H9 (cell line): ENCODE results near the gene CACNA2D4. TPM values are rescaled to one million over a fixed set of nuclear protein-coding genes. Genes with fewer than 3 reads are reported as not detected.

Experiments used
- DNase-seq: peaks from one replicate; pipeline ENCODE4 v3.0.0-alpha.2; 2017
- H2AFZ ChIP-seq: one replicate; pipeline ENCODE4 v1.6.1; 2013; ENCODE audit warnings: mild to moderate bottlenecking, low read length, control low read depth, moderate library complexity
- H2AK5ac ChIP-seq: 2 replicates; pipeline ENCODE4 v1.6.1; 2013; ENCODE audit warnings: low read length, control low read depth, mixed read lengths; ENCODE audit not compliant: insufficient read length
- H2BK120ac ChIP-seq: one replicate; pipeline ENCODE4 v1.6.1; 2013; ENCODE audit warnings: low read depth, mild to moderate bottlenecking, low read length, control low read depth, inconsistent platforms; ENCODE audit not compliant: poor library complexity, severe bottlenecking
- H2BK12ac ChIP-seq: 2 replicates; pipeline ENCODE4 v1.6.1; 2013; ENCODE audit warnings: low read length, control low read depth, mixed read lengths, low read depth; ENCODE audit not compliant: insufficient read length
- H2BK15ac ChIP-seq: 2 replicates; pipeline ENCODE4 v1.6.1; 2013; ENCODE audit warnings: low read depth, low read length, control low read depth
- H2BK20ac ChIP-seq: one replicate; pipeline ENCODE4 v1.6.1; 2013; ENCODE audit warnings: low read depth, mild to moderate bottlenecking, low read length, control low read depth, inconsistent platforms; ENCODE audit not compliant: poor library complexity, severe bottlenecking
- H2BK5ac ChIP-seq: 2 replicates; pipeline ENCODE4 v1.6.1; 2013; ENCODE audit warnings: low read length, control low read depth, mixed read lengths; ENCODE audit not compliant: insufficient read length
- H3K14ac ChIP-seq: 2 replicates; pipeline ENCODE4 v1.6.1; 2013; ENCODE audit warnings: low read length, control low read depth; ENCODE audit not compliant: insufficient read depth
- H3K18ac ChIP-seq: 2 replicates; pipeline ENCODE4 v1.6.1; 2013; ENCODE audit warnings: low read depth, mild to moderate bottlenecking, mixed read lengths, low read length, control low read depth; ENCODE audit not compliant: insufficient read length
- H3K23ac ChIP-seq: 2 replicates; pipeline ENCODE4 v1.6.1; 2013; ENCODE audit warnings: low read length, control low read depth, mixed read lengths, low read depth; ENCODE audit not compliant: insufficient read length
- H3K23me2 ChIP-seq: 2 replicates; pipeline ENCODE4 v1.6.1; 2013; ENCODE audit warnings: low read depth, mild to moderate bottlenecking, mixed read lengths, low read length, control low read depth; ENCODE audit not compliant: insufficient read length, poor library complexity, severe bottlenecking
- H3K27ac ChIP-seq: 2 replicates; pipeline ENCODE4 v1.5.1; 2013; ENCODE audit warnings: low read length, control low read depth, mixed read lengths, low read depth; ENCODE audit not compliant: insufficient read length
- H3K27me3 ChIP-seq: 2 replicates; pipeline ENCODE4 v1.6.1; 2013; ENCODE audit warnings: low read length, control low read depth, inconsistent platforms; ENCODE audit not compliant: insufficient read depth
- H3K4ac ChIP-seq: 2 replicates; pipeline ENCODE4 v1.6.1; 2013; ENCODE audit warnings: low read depth, mild to moderate bottlenecking, control low read depth, inconsistent platforms, low read length, moderate library complexity
- H3K4me1 ChIP-seq: 2 replicates; pipeline ENCODE4 v1.6.1; 2013; ENCODE audit warnings: low read length, control low read depth, inconsistent platforms; ENCODE audit not compliant: insufficient read depth
- H3K4me2 ChIP-seq: 2 replicates; pipeline ENCODE4 v1.6.1; 2013; ENCODE audit warnings: low read length, control low read depth, mixed read lengths; ENCODE audit not compliant: insufficient read length, insufficient read depth
- H3K56ac ChIP-seq: 2 replicates; pipeline ENCODE4 v1.6.1; 2013; ENCODE audit warnings: low read depth, mild to moderate bottlenecking, mixed read lengths, low read length, control low read depth; ENCODE audit not compliant: insufficient read length
- H3K79me1 ChIP-seq: 2 replicates; pipeline ENCODE4 v1.6.1; 2013; ENCODE audit warnings: low read depth, mild to moderate bottlenecking, moderate library complexity, low read length, control low read depth, inconsistent platforms; ENCODE audit not compliant: insufficient read depth, poor library complexity, severe bottlenecking
- H3K79me2 ChIP-seq: 2 replicates; pipeline ENCODE4 v1.6.1; 2013; ENCODE audit warnings: low read length, control low read depth, inconsistent platforms; ENCODE audit not compliant: insufficient read depth
- H3K9ac ChIP-seq: 2 replicates; pipeline ENCODE4 v1.6.1; 2013; ENCODE audit warnings: low read length, control low read depth, mixed read lengths; ENCODE audit not compliant: insufficient read length; ENCODE audit errors: extremely low read depth
- H3K9me3 ChIP-seq: one replicate; pipeline ENCODE4 v1.6.1; 2013; ENCODE audit warnings: low read depth, low read length, inconsistent platforms; ENCODE audit not compliant: control insufficient read depth
- H3T11ph ChIP-seq: one replicate; pipeline ENCODE4 v1.6.1; 2013; ENCODE audit warnings: mild to moderate bottlenecking, low read length, control low read depth, inconsistent platforms
- H4K20me1 ChIP-seq: one replicate; pipeline ENCODE4 v1.6.1; 2013; ENCODE audit not compliant: control insufficient read depth, insufficient read length, insufficient read depth
- H4K5ac ChIP-seq: 2 replicates; pipeline ENCODE4 v1.6.1; 2013; ENCODE audit warnings: low read depth, mild to moderate bottlenecking, mixed read lengths, low read length, control low read depth; ENCODE audit not compliant: insufficient read length
- H4K8ac ChIP-seq: replicated peaks from 2 replicates; pipeline ENCODE4 v1.6.1; 2013; ENCODE audit warnings: low read length, control low read depth, mixed read lengths, low read depth; ENCODE audit not compliant: insufficient read length
- H4K91ac ChIP-seq: 2 replicates; pipeline ENCODE4 v1.6.1; 2013; ENCODE audit warnings: low read depth, mild to moderate bottlenecking, moderate library complexity, mixed read lengths, low read length, control low read depth; ENCODE audit not compliant: insufficient read length
- H3K27ac Mint-ChIP-seq, 3 experiments: 2 replicates in 2 of 3; 3 replicates in 1 of 3; pipeline ENCODE4 v1.8.0; 2020 to 2021; ENCODE audit warnings: mixed read lengths in 3 of 3, mild to moderate bottlenecking in 1 of 3, moderate library complexity in 1 of 3
- H3K27me3 Mint-ChIP-seq: 2 replicates; pipeline ENCODE4 v1.8.0; 2021; ENCODE audit warnings: low read depth, mild to moderate bottlenecking, moderate library complexity, mixed read lengths
- H3K36me3 Mint-ChIP-seq, 3 experiments: 2 replicates in 2 of 3; 3 replicates in 1 of 3; pipeline ENCODE4 v1.8.0; 2020 to 2021; ENCODE audit warnings: low read depth in 3 of 3, mixed read lengths in 3 of 3; ENCODE audit not compliant: insufficient read depth in 1 of 3
- H3K4me1 Mint-ChIP-seq, 2 experiments: 2 replicates each; pipeline ENCODE4 v1.8.0; 2020; ENCODE audit warnings: mixed read lengths in 2 of 2
- H3K4me3 Mint-ChIP-seq, 2 experiments: 2 replicates in 1 of 2; 3 replicates in 1 of 2; pipeline ENCODE4 v1.8.0; 2020 to 2021; ENCODE audit warnings: mild to moderate bottlenecking in 2 of 2, mixed read lengths in 2 of 2, moderate library complexity in 1 of 2
- H3K9me3 Mint-ChIP-seq, 2 experiments: 2 replicates in 1 of 2; 3 replicates in 1 of 2; pipeline ENCODE4 v1.8.0; 2020; ENCODE audit warnings: mild to moderate bottlenecking in 2 of 2, mixed read lengths in 2 of 2, moderate library complexity in 1 of 2
- WGBS: extraction: QIAGEN DNeasy Blood & Tissue Kit; methylation state at CpG from one replicate; pipeline ENCODE4 v1.1.7; 2013; ENCODE audit warnings: missing lambda C conversion rate, low lambda C conversion rate, mixed read lengths; ENCODE audit not compliant: insufficient read length; ENCODE audit errors: extremely low coverage; 5-methylcytosine and 5-hydroxymethylcytosine counted together
- total RNA-seq: library from RNA; stranded (reverse); gene quantifications from 2 replicates; pipeline ENCODE4 v1.2.1, GENCODE V29; 2021
- TF ChIP-seq, protein P1 (sequence below): fragments of 200-600 bp; sonication (generic); conservative IDR thresholded peaks from 3 replicates; pipeline ENCODE4 v1.8.0; 2021; ENCODE audit warnings: antibody characterized with exemption, mild to moderate bottlenecking

Gene CACNA2D4
- total RNA-seq, 1 experiment from 2014 or later, result 0.79 TPM

- Histone ChIP-seq H3K18ac (no peak overlapping the region), H3K27ac (no peak overlapping the region), H3K14ac (no peak overlapping the region), H3K9ac (no peak overlapping the region), H3K4me1 (no peaks in the 10 kb centered on the region), H3K27me3 (no peaks in the 10 kb centered on the region), H3K4me2 (no peak overlapping the region), H3K79me2 (no peaks in the 10 kb centered on the region), H2BK120ac (no peak overlapping the region), H3K56ac (no peak overlapping the region), H2AFZ (no peak overlapping the region), H4K8ac (no peak overlapping the region), H2BK20ac (no peak overlapping the region), H3K4ac (no peak overlapping the region), H3K23me2 (no peaks in the 10 kb centered on the region), H3K23ac (no peak overlapping the region), H2BK5ac (no peak overlapping the region), H4K20me1 (no peaks in the 10 kb centered on the region), H4K91ac (no peak overlapping the region), H4K5ac (no peak overlapping the region), H2BK15ac (no peak overlapping the region), H3K9me3 (no peaks in the 10 kb centered on the region), H2BK12ac (no peak overlapping the region), H2AK5ac (no peak overlapping the region), H3K79me1 (no peaks in the 10 kb centered on the region), H3T11ph (no peak overlapping the region)
- no peaks in the 10 kb centered on the region for H3K9me3 Mint-ChIP-seq
- peaks cover 1% of the 10 kb centered on the region for H3K27me3 Mint-ChIP-seq
- H3K36me3 Mint-ChIP-seq, result no peaks in the 10 kb centered on the region; a peak in 1 of 7 replicates
- H3K27ac Mint-ChIP-seq, result no peak overlapping the region; a peak in 1 of 7 replicates
- TF ChIP-seq, protein P1, sequence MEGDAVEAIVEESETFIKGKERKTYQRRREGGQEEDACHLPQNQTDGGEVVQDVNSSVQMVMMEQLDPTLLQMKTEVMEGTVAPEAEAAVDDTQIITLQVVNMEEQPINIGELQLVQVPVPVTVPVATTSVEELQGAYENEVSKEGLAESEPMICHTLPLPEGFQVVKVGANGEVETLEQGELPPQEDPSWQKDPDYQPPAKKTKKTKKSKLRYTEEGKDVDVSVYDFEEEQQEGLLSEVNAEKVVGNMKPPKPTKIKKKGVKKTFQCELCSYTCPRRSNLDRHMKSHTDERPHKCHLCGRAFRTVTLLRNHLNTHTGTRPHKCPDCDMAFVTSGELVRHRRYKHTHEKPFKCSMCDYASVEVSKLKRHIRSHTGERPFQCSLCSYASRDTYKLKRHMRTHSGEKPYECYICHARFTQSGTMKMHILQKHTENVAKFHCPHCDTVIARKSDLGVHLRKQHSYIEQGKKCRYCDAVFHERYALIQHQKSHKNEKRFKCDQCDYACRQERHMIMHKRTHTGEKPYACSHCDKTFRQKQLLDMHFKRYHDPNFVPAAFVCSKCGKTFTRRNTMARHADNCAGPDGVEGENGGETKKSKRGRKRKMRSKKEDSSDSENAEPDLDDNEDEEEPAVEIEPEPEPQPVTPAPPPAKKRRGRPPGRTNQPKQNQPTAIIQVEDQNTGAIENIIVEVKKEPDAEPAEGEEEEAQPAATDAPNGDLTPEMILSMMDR, result no peak
- DNase-seq, result peak; percentile 31
- H3K4me3 Mint-ChIP-seq, result no peak overlapping the region
- no CpG with 5 or more reads among the region's 17 CpGs for WGBS
- H3K4me1 Mint-ChIP-seq, result peaks cover 13 to 33% of the 10 kb centered on the region in 2 experiments
Measured at GRCh38 chr12:1920971-1921370, 2.5 kb upstream of the CACNA2D4 start.
